NT2/D1 (cell line): ENCODE measurements around the gene TEX22.
A peak's percentile ranks its signal among the peaks of the same experiment; 100 is the strongest.

Experiments
- DNase-seq: peaks from one replicate; pipeline ENCODE4 v3.0.0-alpha.2; 2011; ENCODE audit warnings: low read depth, low spot score
- H3K27me3 ChIP-seq: 2 replicates; pipeline ENCODE4 v1.6.0; 2011; ENCODE audit warnings: mild to moderate bottlenecking; ENCODE audit not compliant: insufficient read length, insufficient read depth
- H3K36me3 ChIP-seq: 2 replicates; pipeline ENCODE4 v1.6.1; 2011; ENCODE audit warnings: mild to moderate bottlenecking, low read length, mixed read lengths; ENCODE audit not compliant: insufficient read depth, insufficient read length
- H3K4me1 ChIP-seq: 2 replicates; pipeline ENCODE4 v1.5.1; 2011; ENCODE audit not compliant: insufficient read depth, insufficient read length
- H3K4me3 ChIP-seq: 2 replicates; pipeline ENCODE4 v1.5.1; 2011; ENCODE audit warnings: low read depth; ENCODE audit not compliant: insufficient read length
- H3K9ac ChIP-seq: 2 replicates; pipeline ENCODE4 v1.6.0; 2011; ENCODE audit warnings: low read depth; ENCODE audit not compliant: insufficient read length
- H3K9me3 ChIP-seq: 2 replicates; pipeline ENCODE4 v1.5.1; 2011; ENCODE audit warnings: mild to moderate bottlenecking, low read length; ENCODE audit not compliant: insufficient read depth
- SUZ12 ChIP-seq: IDR thresholded peaks from 2 replicates; pipeline ENCODE4 v1.6.1; 2011; ENCODE audit not compliant: insufficient read length, insufficient read depth; ENCODE audit errors: extremely low read depth
- YY1 ChIP-seq: IDR thresholded peaks from 2 replicates; pipeline ENCODE4 v1.6.1; 2011; ENCODE audit not compliant: insufficient read length, insufficient read depth
- ZNF274 ChIP-seq: IDR thresholded peaks from 2 replicates; pipeline ENCODE4 v1.6.1; 2011; ENCODE audit warnings: mild to moderate bottlenecking, low read depth, low read length

The TEX22 gene

GRCh38 chr14:105398726-105399465, 558 bp downstream of the TEX22 start:
- DNase-seq, result peak; percentile 30
- Histone ChIP-seq H3K9me3 (peaks cover 29% of the 10 kb centered on the region; the same call in 1 of the 2 replicates), H3K27me3 (no peaks in the 10 kb centered on the region), H3K4me3 (peak overlapping the region; percentile 72), H3K9ac (peak overlapping the region; percentile 87), H3K36me3 (peaks cover 21% of the 10 kb centered on the region), H3K4me1 (peaks cover 2% of the 10 kb centered on the region)
- TF ChIP-seq SUZ12 (no peak), ZNF274 (no peak), YY1 (no peak)

DNA sequence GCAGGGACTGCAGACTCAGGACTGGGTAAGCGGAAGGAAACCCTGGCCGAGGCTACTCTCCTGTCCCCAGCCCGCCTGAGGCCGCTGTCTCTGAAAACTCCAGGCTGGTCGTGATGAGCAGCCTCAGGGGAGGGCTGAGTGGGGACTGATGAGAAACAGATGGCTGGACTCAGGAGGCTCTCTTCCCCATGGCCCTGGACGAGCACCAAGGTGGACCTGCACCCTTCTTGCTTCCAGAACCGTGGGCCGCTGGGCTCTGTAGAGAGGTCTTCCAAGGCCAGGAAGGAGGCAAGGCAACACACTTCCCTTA, 1.1 kb downstream of the TEX22 start:
- Histone ChIP-seq H3K9me3 (peaks cover 29% of the 10 kb centered on the region; the same call in 1 of the 2 replicates), H3K9ac (peak overlapping the region; percentile 87), H3K36me3 (peaks cover 21% of the 10 kb centered on the region), H3K4me3 (peak overlapping the region; percentile 72), H3K4me1 (peaks cover 2% of the 10 kb centered on the region), H3K27me3 (no peaks in the 10 kb centered on the region)
- TF ChIP-seq SUZ12, result no peak
- no peak for TF ChIP-seq ZNF274
- TF ChIP-seq YY1, result no peak
- DNase-seq, result no peak

DNA sequence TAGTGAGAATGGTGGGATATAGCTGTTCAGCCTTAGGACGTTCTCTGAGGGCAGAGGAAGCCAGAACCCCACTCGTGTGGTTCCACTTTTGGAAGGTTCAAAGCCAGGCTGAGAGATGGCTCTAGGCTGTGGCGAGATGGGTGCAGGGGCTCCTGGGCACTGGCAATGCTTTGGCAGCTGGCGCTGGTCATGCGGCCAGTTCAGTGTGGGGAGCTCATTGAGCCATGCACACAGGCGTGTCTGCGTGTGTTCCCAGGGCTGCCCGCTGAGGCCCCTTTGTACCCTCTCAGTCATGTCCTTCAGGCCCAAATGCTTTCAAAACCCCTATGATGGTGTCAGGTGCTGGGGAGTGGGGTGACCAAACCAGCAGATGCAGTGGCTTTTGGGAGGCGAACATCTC, 1.7 kb downstream of the TEX22 start:
- Histone ChIP-seq H3K4me3 (no peak overlapping the region), H3K27me3 (no peaks in the 10 kb centered on the region), H3K9ac (no peak overlapping the region), H3K36me3 (peaks cover 21% of the 10 kb centered on the region), H3K9me3 (peaks cover 29% of the 10 kb centered on the region; the same call in 1 of the 2 replicates), H3K4me1 (peaks cover 2% of the 10 kb centered on the region)
- no peak for TF ChIP-seq ZNF274
- TF ChIP-seq SUZ12, result no peak
- TF ChIP-seq YY1, result no peak
- no peak for DNase-seq

DNA sequence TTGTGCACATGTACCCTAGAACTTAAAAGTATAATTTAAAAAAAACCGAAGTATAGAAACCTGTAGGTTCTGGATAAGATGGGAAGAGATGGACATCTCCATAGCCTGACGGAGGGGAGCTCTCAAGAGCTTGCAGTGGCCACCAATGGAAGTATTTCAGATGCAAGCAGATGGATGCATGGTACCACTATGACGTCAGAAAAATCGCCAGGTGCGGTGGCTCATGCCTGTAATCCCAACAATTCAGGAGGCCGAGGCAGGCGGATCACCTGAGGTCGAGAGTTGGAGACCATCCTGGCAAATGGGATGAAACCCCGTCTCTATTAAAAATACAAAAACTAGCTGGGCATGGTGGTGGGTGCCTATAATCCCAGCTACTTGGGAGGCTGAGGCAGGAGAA, 3.4 kb downstream of the TEX22 start:
- H3K27me3 ChIP-seq, result no peaks in the 10 kb centered on the region
- peaks cover 21% of the 10 kb centered on the region for H3K36me3 ChIP-seq
- TF ChIP-seq YY1 (no peak), ZNF274 (no peak), SUZ12 (no peak)
- no peak for DNase-seq
- no peak overlapping the region for H3K9ac ChIP-seq
- H3K4me3 ChIP-seq, result no peak overlapping the region
- peaks cover 2% of the 10 kb centered on the region for H3K4me1 ChIP-seq
- peaks cover 29% of the 10 kb centered on the region; the same call in 1 of the 2 replicates for H3K9me3 ChIP-seq

GRCh38 chr14:105408592-105408991, 10.3 kb downstream of the TEX22 start:
- DNase-seq, result no peak
- Histone ChIP-seq H3K9ac (no peak overlapping the region), H3K27me3 (peaks cover 5% of the 10 kb centered on the region), H3K36me3 (no peaks in the 10 kb centered on the region), H3K9me3 (no peaks in the 10 kb centered on the region), H3K4me1 (peaks cover 8% of the 10 kb centered on the region), H3K4me3 (no peak overlapping the region)
- no peak for TF ChIP-seq YY1
- no peak for TF ChIP-seq ZNF274
- no peak for TF ChIP-seq SUZ12

GRCh38 chr14:105409364-105409763, 11.0 kb downstream of the TEX22 start:
- Histone ChIP-seq H3K9ac (no peak overlapping the region), H3K4me3 (no peak overlapping the region), H3K27me3 (peaks cover 10% of the 10 kb centered on the region), H3K9me3 (no peaks in the 10 kb centered on the region), H3K36me3 (no peaks in the 10 kb centered on the region), H3K4me1 (peaks cover 11% of the 10 kb centered on the region)
- no peak for DNase-seq
- TF ChIP-seq ZNF274, result no peak
- no peak for TF ChIP-seq SUZ12
- TF ChIP-seq YY1, result no peak

DNA sequence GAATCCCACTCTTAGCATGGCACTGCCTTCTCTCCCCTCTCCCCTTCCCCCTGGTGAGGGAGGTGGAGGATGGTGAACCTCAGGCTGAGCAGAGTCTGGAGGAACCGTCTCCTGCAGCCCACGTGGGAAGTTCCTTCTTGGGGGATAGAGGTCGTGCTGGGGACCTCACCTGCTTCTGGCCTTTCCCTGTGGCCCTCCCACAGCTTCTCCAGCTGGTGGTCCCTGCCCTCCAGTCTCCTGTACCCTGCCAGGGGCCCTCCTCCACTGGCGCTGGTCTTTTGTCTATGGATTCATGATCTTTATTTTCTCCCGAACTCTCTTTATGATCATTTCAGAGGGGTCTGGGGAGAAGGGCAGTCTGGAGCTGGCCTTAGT, 12.3 kb downstream of the TEX22 start:
- H3K4me3 ChIP-seq, result no peak overlapping the region
- no peaks in the 10 kb centered on the region for H3K9me3 ChIP-seq
- H3K9ac ChIP-seq, result peak overlapping the region; percentile 42
- peaks cover 13% of the 10 kb centered on the region for H3K27me3 ChIP-seq
- peaks cover 12% of the 10 kb centered on the region for H3K4me1 ChIP-seq
- no peak for DNase-seq
- TF ChIP-seq YY1 (no peak), ZNF274 (no peak), SUZ12 (no peak)
- H3K36me3 ChIP-seq, result no peaks in the 10 kb centered on the region
